Stomach (tissue), 4 donors: ENCODE measurements around the gene TM9SF2.

ENCODE experiments used
- CTCF ChIP-seq, 7 experiments: fragments of 450-650 bp in 4 of 7; fragments of 200-600 bp in 3 of 7; sonication (generic) in 3 of 7; IDR thresholded peaks; one replicate each; pipeline ENCODE4 v1.5.1; 2016 to 2019; ENCODE audit warnings: antibody characterized with exemption in 7 of 7, control low read depth in 2 of 7, mild to moderate bottlenecking in 1 of 7
- EP300 ChIP-seq: sonication (generic); formaldehyde crosslinking; IDR thresholded peaks from one replicate; pipeline ENCODE4 v1.6.1; 2017; ENCODE audit warnings: antibody characterized with exemption
- POLR2A ChIP-seq, 4 donors: fragments of 450-650 bp; IDR thresholded peaks; one replicate each; pipeline ENCODE4 v1.6.1; 2016; ENCODE audit warnings: antibody characterized with exemption in 4 of 4, control low read depth in 2 of 4, mild to moderate bottlenecking in 1 of 4, moderate library complexity in 1 of 4
- POLR2AphosphoS5 ChIP-seq, 3 donors: sonication (generic); formaldehyde crosslinking; IDR thresholded peaks; one replicate each; pipeline ENCODE4 v1.6.1; 2016; ENCODE audit warnings: antibody characterized with exemption in 3 of 3

GRCh38 chr13:99509479-99509878, 8.2 kb downstream of the TM9SF2 start:
- no peak for TF ChIP-seq CTCF (IDR thresholded peaks at IDR 0.05)
- TF ChIP-seq POLR2AphosphoS5 (IDR thresholded peaks at IDR 0.05): no peak
- no peak for TF ChIP-seq POLR2A (IDR thresholded peaks at IDR 0.05)
- TF ChIP-seq EP300: no peak
